NB4 (cell line): ENCODE data around the gene MAGOHB.
"Not testable (repeated sequence)": the region's sequence is repeated elsewhere in the genome, so short reads cannot be mapped to it uniquely, and the experiment has no call there.

Source experiments
- DNase-seq: peaks from one replicate; pipeline ENCODE4 v3.0.0; 2010; ENCODE audit warnings: low read depth
- H3K4me3 ChIP-seq: one replicate; pipeline ENCODE4 v1.5.1; 2011; ENCODE audit warnings: mild to moderate bottlenecking, low read depth, low read length, moderate library complexity
- CTCF ChIP-seq: IDR thresholded peaks from one replicate; pipeline ENCODE4 v1.5.1; 2012; ENCODE audit warnings: low read depth, low read length
- MAX ChIP-seq: IDR thresholded peaks from 2 replicates; pipeline ENCODE4 v1.6.1; 2011; ENCODE audit warnings: low read depth, low read length
- MYC ChIP-seq: IDR thresholded peaks from 2 replicates; pipeline ENCODE4 v1.6.1; 2011; ENCODE audit warnings: low read depth, low read length
- POLR2A ChIP-seq: IDR thresholded peaks from 2 replicates; pipeline ENCODE4 v1.6.1; 2011; ENCODE audit warnings: mild to moderate bottlenecking; ENCODE audit not compliant: insufficient read length; ENCODE audit errors: extremely low read depth

MAGOHB gene

GRCh38 chr12:10613349-10614055 is at the start of gene MAGOHB:
Gene MAGOHB (minus strand): TSS chr12:10613609. CDS start chr12:10613532, 77 bp downstream.
- DNase-seq = peak; percentile 95
- H3K4me3 ChIP-seq = peak within 1 kb of the TSS; percentile 95
- TF ChIP-seq MAX = peak; percentile 86
- peak; percentile 84 for TF ChIP-seq POLR2A
- TF ChIP-seq CTCF = no peak
- TF ChIP-seq MYC = peak; percentile 96

- DNase-seq = no peak
- no peak overlapping the region for H3K4me3 ChIP-seq
- no peak for TF ChIP-seq MAX
- TF ChIP-seq MYC = no peak
- no peak for TF ChIP-seq POLR2A
These were observed 47.9 kb upstream of the MAGOHB start for GRCh38 chr12:10661338-10661737.

- H3K4me3 ChIP-seq = no peak overlapping the region
- TF ChIP-seq CTCF (no peak), MYC (no peak), MAX (no peak), POLR2A (no peak)
- no peak for DNase-seq
These were observed 40.6 kb upstream of the MAGOHB start for GRCh38 chr12:10654003-10654402.

- no peak overlapping the region for H3K4me3 ChIP-seq
- DNase-seq = no peak
- TF ChIP-seq MYC (no peak), MAX (no peak), CTCF (no peak), POLR2A (no peak)
These were observed 38.8 kb upstream of the MAGOHB start for GRCh38 chr12:10652192-10652591.

GRCh38 chr12:10646576-10646975 is 33.2 kb upstream of the MAGOHB start:
- not testable (repeated sequence) for H3K4me3 ChIP-seq, DNase-seq

- no peak for TF ChIP-seq MAX
- TF ChIP-seq CTCF = no peak
- no peak for TF ChIP-seq POLR2A
- TF ChIP-seq MYC = no peak
- no peak for DNase-seq
- H3K4me3 ChIP-seq = no peak overlapping the region
These were observed 32.5 kb upstream of the MAGOHB start for GRCh38 chr12:10645910-10646309.
